ENCODE data around the gene TPBGL. TPM values are rescaled to one million over a fixed set of nuclear protein-coding genes. Genes with fewer than 3 reads are reported as not detected.

The TPBGL gene
- total RNA-seq, 1 donor from 2014 or later = 0.64 TPM

- no peak overlapping the region for H3K4me3 ChIP-seq
- ATAC-seq (no peak), DNase-seq (peak; percentile 37)
- no peaks in the 10 kb centered on the region for H3K36me3 ChIP-seq
- no peak overlapping the region for H3K27ac ChIP-seq
- H3K4me1 ChIP-seq = no peaks in the 10 kb centered on the region
- intact Hi-C loops (cut with DNase I) = loop anchor here (5.0 kb wide), 1 partner anchor 62 kb away; no protein-coding TSS in a partner anchor
- TF ChIP-seq CTCF (IDR thresholded peaks at IDR 0.05) = no peak
- H3K27me3 ChIP-seq = no peaks in the 10 kb centered on the region
- H3K9me3 ChIP-seq = no peaks in the 10 kb centered on the region
These were observed 36.4 kb upstream of the TPBGL start for GRCh38 chr11:75204012-75204674.

- Histone ChIP-seq H3K36me3 (no peaks in the 10 kb centered on the region), H3K4me1 (no peaks in the 10 kb centered on the region), H3K27me3 (no peaks in the 10 kb centered on the region), H3K4me3 (no peak overlapping the region), H3K9me3 (no peaks in the 10 kb centered on the region), H3K27ac (no peak overlapping the region)
- intact Hi-C loops (cut with DNase I) = loop anchor here (5.0 kb wide), 1 partner anchor 63 kb away; no protein-coding TSS in a partner anchor
- ATAC-seq = peak; percentile 88
- peak; percentile 88 for TF ChIP-seq CTCF (IDR thresholded peaks at IDR 0.05)
- peak; percentile 90 for DNase-seq
These were observed 35.6 kb upstream of the TPBGL start for GRCh38 chr11:75204685-75205563.

- H3K4me3 ChIP-seq = no peak overlapping the region
These were observed 35.0 kb upstream of the TPBGL start for GRCh38 chr11:75205564-75206020.

GRCh38 chr11:75208446-75208845, 32.1 kb upstream of the TPBGL start:
- Histone ChIP-seq H3K36me3 (no peaks in the 10 kb centered on the region), H3K27ac (no peak overlapping the region), H3K9me3 (no peaks in the 10 kb centered on the region), H3K27me3 (no peaks in the 10 kb centered on the region), H3K4me3 (no peak overlapping the region), H3K4me1 (no peaks in the 10 kb centered on the region)
- intact Hi-C loops (cut with DNase I) = no loop called here
- no peak for TF ChIP-seq CTCF (IDR thresholded peaks at IDR 0.05)
- peak; percentile 56 for DNase-seq
- ATAC-seq = peak; percentile 24

More at GRCh38 chr11:75205564-75206020, 35.0 kb upstream of the TPBGL start:
- H3K27me3 ChIP-seq = no peaks in the 10 kb centered on the region
- no peaks in the 10 kb centered on the region for H3K36me3 ChIP-seq
- no peaks in the 10 kb centered on the region for H3K9me3 ChIP-seq
- intact Hi-C loops (cut with DNase I) = no loop called here
- H3K27ac ChIP-seq = no peak overlapping the region
- TF ChIP-seq CTCF (IDR thresholded peaks at IDR 0.05) = no peak
- ATAC-seq (no peak), DNase-seq (peak; percentile 21)
- H3K4me1 ChIP-seq = no peaks in the 10 kb centered on the region

- no peaks in the 10 kb centered on the region for H3K4me1 ChIP-seq
- H3K27ac ChIP-seq = no peak overlapping the region
- no peaks in the 10 kb centered on the region for H3K9me3 ChIP-seq
- H3K27me3 ChIP-seq = no peaks in the 10 kb centered on the region
- no peak overlapping the region for H3K4me3 ChIP-seq
- no peak for TF ChIP-seq CTCF (IDR thresholded peaks at IDR 0.05)
- intact Hi-C loops (cut with DNase I) = no loop called here
- DNase-seq (no peak), ATAC-seq (no peak)
- H3K36me3 ChIP-seq = no peaks in the 10 kb centered on the region
These were observed 28.2 kb upstream of the TPBGL start for GRCh38 chr11:75212411-75212810.
